AG09309 (cell line): ENCODE measurements around the gene HUWE1.

Experiments
- DNase-seq: peaks from one replicate; pipeline ENCODE4 v3.0.0-alpha.2; 2010; ENCODE audit warnings: low read depth
- H3K4me3 ChIP-seq: 2 replicates; pipeline ENCODE4 v1.5.1; 2011; ENCODE audit warnings: mild to moderate bottlenecking, low read depth, low read length, moderate library complexity; ENCODE audit not compliant: control insufficient read depth
- CTCF ChIP-seq: IDR thresholded peaks from 2 replicates; pipeline ENCODE4 v1.5.1; 2011; ENCODE audit warnings: mild to moderate bottlenecking, low read depth, low read length, inconsistent platforms; ENCODE audit not compliant: insufficient read depth, control insufficient read depth; ENCODE audit errors: missing control alignments

HUWE1 gene

GRCh38 chrX:53621418-53621986 is 65.0 kb downstream of the HUWE1 start:
- TF ChIP-seq CTCF = no peak
- DNase-seq = no peak
- no peak overlapping the region for H3K4me3 ChIP-seq

- TF ChIP-seq CTCF = no peak
- no peak for DNase-seq
- H3K4me3 ChIP-seq = no peak overlapping the region
These were observed 69.6 kb downstream of the HUWE1 start for GRCh38 chrX:53616946-53617345.

- H3K4me3 ChIP-seq = no peak overlapping the region
- TF ChIP-seq CTCF = no peak
- DNase-seq = no peak
These were observed 80.1 kb downstream of the HUWE1 start for GRCh38 chrX:53606456-53606855.

- TF ChIP-seq CTCF = no peak
These were observed 81.5 kb downstream of the HUWE1 start for GRCh38 chrX:53605004-53605403.

GRCh38 chrX:53599781-53600396 is 86.6 kb downstream of the HUWE1 start:
- H3K4me3 ChIP-seq = no peak overlapping the region
- TF ChIP-seq CTCF = no peak
- no peak for DNase-seq

More at GRCh38 chrX:53605004-53605403, 81.5 kb downstream of the HUWE1 start:
- H3K4me3 ChIP-seq = no peak overlapping the region
- DNase-seq = no peak

GRCh38 chrX:53598169-53598568 is 88.3 kb downstream of the HUWE1 start:
- no peak for TF ChIP-seq CTCF
- no peak overlapping the region for H3K4me3 ChIP-seq
- DNase-seq = no peak

GRCh38 chrX:53595266-53595810 is 91.2 kb downstream of the HUWE1 start:
- TF ChIP-seq CTCF = no peak
- no peak for DNase-seq
- H3K4me3 ChIP-seq = no peak overlapping the region
